ENCODE data around the gene IPMK. TPM values are rescaled to one million over a fixed set of nuclear protein-coding genes. Genes with fewer than 3 reads are reported as not detected.
"Not testable (repeated sequence)": the region's sequence is repeated elsewhere in the genome, so short reads cannot be mapped to it uniquely, and the experiment has no call there.

Gene IPMK
- total and polyA plus RNA-seq, 9 of the 15 experiments (the other 6 are each of a cell fraction or from before 2014, with no cell fraction given) = 0.98 to 4.4 (median 2.7) TPM

- TF ChIP-seq ZBTB5 (IDR thresholded peaks at IDR 0.05) = no peak
- TF ChIP-seq ZNF324 (CRISPR knock-in tag; IDR thresholded peaks at IDR 0.05) = no peak
- TF ChIP-seq ZNF77 (CRISPR knock-in tag; IDR thresholded peaks at IDR 0.05) = no peak
- TF ChIP-seq SMAD3 (CRISPR knock-in tag; conservative IDR thresholded peaks at IDR 0.05) = no peak
- no peak for TF ChIP-seq KDM1A (IDR thresholded peaks at IDR 0.05)
- no peak for TF ChIP-seq CREM (IDR thresholded peaks at IDR 0.05; ENCODE audit: low read depth)
- no peak for TF ChIP-seq ZBTB1 (CRISPR knock-in tag; IDR thresholded peaks at IDR 0.05; ENCODE audit: borderline replicate concordance, low read depth)
- TF ChIP-seq NCOA4 (IDR thresholded peaks at IDR 0.05; ENCODE audit: partially characterized antibody) = no peak
- no peak for TF ChIP-seq SMARCA5 (IDR thresholded peaks at IDR 0.05)
- no peak for TF ChIP-seq RAD21 (CRISPR knock-in tag; conservative IDR thresholded peaks at IDR 0.05 in 1 of 2, IDR thresholded peaks at IDR 0.05 in 1 of 2)
- TF ChIP-seq CCNT2 (IDR thresholded peaks at IDR 0.05; ENCODE audit: borderline replicate concordance, extremely low read depth, insufficient read length, low read depth, low read length) = no peak
Measured at GRCh38 chr10:58253184-58253583, 14.5 kb downstream of the IPMK start (continued).

GRCh38 chr10:58244666-58245065, 23.0 kb downstream of the IPMK start:
- H3K9me1 ChIP-seq (ENCODE audit: control insufficient read depth, insufficient read depth, low read length); intact Hi-C loops (cut with micrococcal nuclease); H3K4me2 ChIP-seq (ENCODE audit: insufficient read depth, low read length); ATAC-seq; H3K4me3 ChIP-seq; DNase-seq (ENCODE audit: extremely low read depth in 1 of 4, low spot score in 3 of 4); H4K20me1 ChIP-seq (replicated peaks; ENCODE audit: control insufficient read depth, insufficient read depth, low read length); H3K27me3 ChIP-seq (ENCODE audit: control insufficient read depth in 2 of 2, insufficient read depth in 2 of 2, low read length in 2 of 2); H3K79me2 ChIP-seq (ENCODE audit: control insufficient read depth, insufficient read depth, low read length); H3K9me3 ChIP-seq (replicated peaks; ENCODE audit: control insufficient read depth, insufficient read depth, low read depth, low read length); H2AFZ ChIP-seq (ENCODE audit: low read depth, low read length); H3K27ac ChIP-seq (ENCODE audit: extremely low read depth, low read depth, low read length); POLR2A ChIA-PET; BruUV-seq (replicated peaks); CTCF ChIA-PET (ENCODE audit: low intra/inter-chr PET ratio); in situ Hi-C loops (cut with MboI); FAIRE-seq; H3K9ac ChIP-seq (ENCODE audit: insufficient read depth in 1 of 2, low read depth in 2 of 2, low read length in 2 of 2); H3K4me1 ChIP-seq (replicated peaks in 1 of 2; ENCODE audit: control insufficient read depth in 2 of 2, insufficient read depth in 2 of 2, low read length in 2 of 2); H3K36me3 ChIP-seq (ENCODE audit: control insufficient read depth, insufficient read depth, low read length): not testable (repeated sequence)
- 5% methylated on average over 3 of the region's 3 CpGs for WGBS (ENCODE audit: insufficient coverage, low coverage, missing lambda C conversion rate)
- TF ChIP-seq SOX6 (IDR thresholded peaks at IDR 0.05) (0 out of 2 replicates have a peak, but pooled peaks have one; percentile 49), ARID1B (IDR thresholded peaks at IDR 0.05) (0 out of 2 replicates have a peak, but pooled peaks have one; percentile 35), TAL1 (IDR thresholded peaks at IDR 0.05) (peak; percentile 25; the same call in 1 of the 2 replicates), CBFA2T2 (conservative IDR thresholded peaks at IDR 0.05) (peak; percentile 64), CBFA2T3 (IDR thresholded peaks at IDR 0.05) (peak; percentile 82), KDM1A (IDR thresholded peaks at IDR 0.05) (peak; percentile 39 to 50; a peak in 1 of 4 replicates), TCF3 (CRISPR knock-in tag; IDR thresholded peaks at IDR 0.05) (peak; percentile 42), MAX (CRISPR knock-in tag; IDR thresholded peaks at IDR 0.05) (peak; percentile 48; the same call in 1 of the 2 replicates)
